HG03432 (cell line): ENCODE measurements around the gene CD300C.
"Not testable (repeated sequence)": the region's sequence is repeated elsewhere in the genome, so short reads cannot be mapped to it uniquely, and the experiment has no call there.

Experiments
- ATAC-seq: cut with Tn5 transposase; IDR thresholded peaks from one replicate; pipeline ENCODE4 v1.9.1; 2021; ENCODE audit warnings: mild to moderate bottlenecking, moderate library complexity; ENCODE audit not compliant: unreplicated experiment

Gene CD300C

GRCh38 chr17:74563358-74563757 is 17.4 kb upstream of the CD300C start:
- ATAC-seq: no peak

GRCh38 chr17:74561586-74561985 is 15.7 kb upstream of the CD300C start:
- no peak for ATAC-seq

DNA sequence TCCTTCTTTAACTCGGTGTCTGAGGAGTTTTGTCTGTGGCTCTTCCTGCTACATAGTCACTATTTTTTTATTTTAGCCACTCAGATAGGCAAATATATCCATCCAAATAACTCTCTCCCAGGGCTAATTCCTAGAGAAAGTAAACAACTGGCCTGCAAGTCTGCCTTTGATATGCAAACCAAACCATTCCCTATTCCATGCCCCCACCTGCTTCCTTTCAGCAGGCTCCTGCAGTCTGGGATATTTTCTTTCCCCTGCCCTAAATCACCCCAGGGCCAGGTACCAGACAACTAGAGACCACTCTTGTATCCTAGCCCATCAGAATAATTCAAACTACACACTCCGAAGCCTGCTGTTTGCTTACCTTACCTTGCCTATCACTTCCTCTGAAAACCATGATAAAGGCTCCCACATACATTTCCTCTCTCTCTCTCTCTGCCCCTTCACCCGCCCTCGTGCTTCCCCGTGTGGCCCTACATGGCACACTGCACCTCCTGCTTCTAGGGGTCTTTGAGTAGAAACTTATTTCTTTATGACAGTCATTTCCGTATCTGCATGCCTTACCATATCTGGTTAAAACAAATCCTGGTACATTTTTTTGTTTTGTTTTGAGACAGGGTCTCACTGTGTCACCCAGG is 13.1 kb upstream of the CD300C start:
- no peak for ATAC-seq

DNA sequence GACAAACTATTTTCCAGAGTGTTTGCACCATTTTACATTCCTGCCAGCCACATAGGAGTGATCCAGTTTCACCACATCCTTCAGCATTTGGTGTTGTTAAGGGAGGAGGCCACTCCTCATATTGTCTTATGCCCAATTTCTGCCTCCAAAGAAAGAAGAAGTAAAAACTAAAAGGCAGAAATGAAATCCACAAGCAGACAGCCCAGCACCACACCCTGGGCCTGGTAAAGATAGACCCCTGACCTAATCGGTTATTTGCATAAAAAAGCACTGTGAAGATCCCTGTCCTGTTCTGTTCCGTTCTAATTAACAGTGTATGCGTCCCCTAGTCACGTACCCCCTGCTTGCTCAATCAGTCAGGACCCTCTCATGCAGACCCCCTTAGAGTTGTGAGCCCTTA is 12.5 kb upstream of the CD300C start:
- not testable (repeated sequence) for ATAC-seq

- ATAC-seq: no peak
Observed at GRCh38 chr17:74555427-74555940, 9.6 kb upstream of the CD300C start.

DNA sequence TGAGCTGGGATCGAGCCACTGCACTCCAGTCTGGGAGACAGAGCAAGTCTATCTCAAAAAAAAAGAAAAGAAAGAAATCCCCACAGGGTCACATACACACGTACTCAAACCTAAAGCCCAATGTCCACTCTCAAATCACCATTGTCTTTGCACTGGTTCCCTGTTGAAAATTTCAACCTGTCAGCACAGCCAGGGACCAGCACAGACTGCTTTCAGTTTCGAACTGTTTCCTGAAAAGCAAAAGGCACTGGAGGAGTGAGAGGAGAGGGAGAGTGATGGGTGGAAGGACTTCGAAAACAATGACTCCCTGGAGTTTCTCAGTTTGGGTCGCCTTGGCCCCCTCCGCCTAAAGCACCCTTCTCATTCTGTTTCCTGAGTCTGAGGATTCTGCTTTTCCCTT is 9.0 kb upstream of the CD300C start:
- no peak for ATAC-seq

DNA sequence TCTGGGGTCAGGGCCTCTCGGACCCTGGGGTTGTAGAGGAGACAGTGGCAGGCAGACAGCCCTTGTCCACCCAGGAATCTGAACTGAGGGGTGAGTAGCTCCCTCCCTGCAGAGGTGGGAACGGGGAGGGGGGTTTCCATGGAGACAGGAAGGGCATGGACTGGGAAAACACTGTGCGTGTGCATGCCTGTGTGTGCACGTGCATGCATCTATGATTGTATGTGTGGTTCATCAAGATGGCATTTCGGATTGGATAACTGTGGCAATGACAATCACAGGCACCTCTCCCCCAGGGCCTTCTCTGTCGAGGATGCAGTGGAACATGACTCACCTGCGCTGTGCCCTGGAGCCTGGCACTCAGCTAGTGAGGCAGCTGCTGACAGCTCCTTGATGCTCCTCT is 6.1 kb upstream of the CD300C start:
- ATAC-seq: no peak

DNA sequence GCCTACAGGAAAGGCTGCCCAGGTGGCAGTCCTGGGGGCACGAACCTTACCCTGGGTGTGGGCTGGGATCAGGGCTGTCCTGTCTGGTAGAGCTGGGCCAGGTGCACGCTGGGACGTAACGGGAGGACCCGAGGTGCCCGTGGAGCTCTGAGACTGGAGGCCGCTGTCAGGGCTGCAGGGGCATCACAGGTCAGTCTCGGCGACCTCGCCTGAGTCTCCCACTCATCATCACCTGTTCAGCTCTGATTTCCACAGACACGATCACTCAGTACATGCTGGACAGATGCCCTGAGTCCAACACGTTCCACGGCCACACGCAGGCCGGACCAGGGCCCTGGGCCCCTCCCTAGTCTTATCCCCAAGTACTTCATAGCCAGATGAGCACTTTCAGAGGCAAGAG is 4.7 kb upstream of the CD300C start:
- ATAC-seq: no peak

DNA sequence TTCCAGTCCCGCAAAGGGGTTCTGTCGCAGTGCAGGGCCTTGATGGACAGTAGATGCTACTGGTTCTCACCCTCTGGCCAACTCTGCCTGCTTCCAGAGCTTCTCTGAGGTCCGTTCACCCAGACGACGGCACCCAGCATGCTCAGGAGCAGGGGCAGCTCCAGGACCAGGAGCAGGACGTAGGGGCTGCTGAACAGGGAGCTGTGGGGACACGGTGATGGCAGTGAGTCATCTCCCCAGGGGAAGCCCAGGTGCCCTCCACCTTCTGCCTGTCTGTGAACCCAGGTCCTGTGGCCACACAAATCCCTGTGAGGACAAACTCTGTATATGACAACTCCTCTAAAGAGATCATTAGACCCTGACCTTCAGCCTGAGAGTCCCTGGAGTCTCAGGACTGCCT is 3.4 kb upstream of the CD300C start:
- no peak for ATAC-seq

- ATAC-seq: no peak
Observed at GRCh38 chr17:74547736-74548135, 1.8 kb upstream of the CD300C start.

GRCh38 chr17:74547264-74547663 is 1.3 kb upstream of the CD300C start:
- ATAC-seq: no peak

GRCh38 chr17:74546586-74546985 is 671 bp upstream of the CD300C start:
- ATAC-seq: no peak

DNA sequence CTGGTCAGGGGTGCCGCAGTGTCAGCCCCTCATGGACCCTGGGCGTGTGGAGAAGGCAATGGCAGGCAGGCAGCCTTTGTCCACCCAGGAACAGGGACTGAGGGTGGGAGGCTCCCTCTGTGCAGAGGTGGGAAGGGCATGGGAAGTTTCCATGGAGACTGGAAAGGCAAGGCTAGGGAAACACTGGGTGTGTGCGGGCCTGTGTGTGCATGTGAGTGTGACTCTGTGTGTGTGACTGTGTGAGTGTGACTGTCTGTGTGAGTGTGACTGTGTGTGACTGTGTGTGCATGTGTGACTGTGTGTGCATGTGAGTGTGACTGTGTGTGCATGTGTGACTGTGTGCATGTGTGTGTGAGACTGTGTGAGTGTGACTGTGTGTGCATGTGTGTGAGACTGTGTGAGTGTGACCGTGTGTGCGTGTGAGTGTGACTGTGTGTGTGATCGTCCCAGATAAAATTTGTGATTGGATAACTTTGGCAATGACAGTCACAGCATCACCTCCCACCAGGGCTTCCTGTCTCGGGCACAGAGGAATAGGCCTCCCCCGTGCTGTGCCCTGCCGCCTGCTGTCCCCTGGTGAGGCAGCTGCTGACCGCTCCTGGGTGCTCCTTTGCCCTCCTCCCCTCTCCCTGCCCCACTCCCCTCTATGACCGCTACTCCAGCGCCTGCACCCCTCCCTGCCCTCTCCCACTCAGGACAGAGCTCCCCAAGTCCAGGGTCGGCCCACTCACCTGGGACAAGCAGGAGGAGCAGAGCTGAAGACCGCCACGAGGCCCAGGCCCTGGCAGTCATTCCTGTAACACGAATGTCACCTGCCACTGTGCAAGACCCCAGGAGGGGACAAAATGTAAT is 698 bp downstream of the CD300C start:
- no peak for ATAC-seq

GRCh38 chr17:74543891-74544760 is 1.8 kb downstream of the CD300C start:
- ATAC-seq: no peak

DNA sequence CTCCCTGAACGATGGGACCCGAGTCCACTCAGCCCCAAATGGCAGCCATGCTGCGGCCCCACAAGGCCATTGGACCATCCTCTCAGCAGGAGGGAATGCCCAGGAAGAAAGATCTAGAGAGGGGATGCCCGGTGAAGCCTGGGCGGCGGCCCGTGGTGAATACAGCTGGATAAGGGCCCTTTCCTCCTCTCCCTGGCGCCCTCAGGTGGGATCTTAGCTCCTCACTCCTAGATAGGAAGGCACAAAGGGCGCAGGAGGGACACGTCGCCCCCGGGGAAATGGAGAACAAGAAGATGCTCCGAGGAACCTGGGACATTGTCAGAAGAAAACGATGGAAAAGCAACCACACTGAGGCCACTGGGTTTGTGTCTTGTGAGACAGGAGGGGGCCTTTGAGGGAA is 2.5 kb downstream of the CD300C start:
- ATAC-seq: no peak

DNA sequence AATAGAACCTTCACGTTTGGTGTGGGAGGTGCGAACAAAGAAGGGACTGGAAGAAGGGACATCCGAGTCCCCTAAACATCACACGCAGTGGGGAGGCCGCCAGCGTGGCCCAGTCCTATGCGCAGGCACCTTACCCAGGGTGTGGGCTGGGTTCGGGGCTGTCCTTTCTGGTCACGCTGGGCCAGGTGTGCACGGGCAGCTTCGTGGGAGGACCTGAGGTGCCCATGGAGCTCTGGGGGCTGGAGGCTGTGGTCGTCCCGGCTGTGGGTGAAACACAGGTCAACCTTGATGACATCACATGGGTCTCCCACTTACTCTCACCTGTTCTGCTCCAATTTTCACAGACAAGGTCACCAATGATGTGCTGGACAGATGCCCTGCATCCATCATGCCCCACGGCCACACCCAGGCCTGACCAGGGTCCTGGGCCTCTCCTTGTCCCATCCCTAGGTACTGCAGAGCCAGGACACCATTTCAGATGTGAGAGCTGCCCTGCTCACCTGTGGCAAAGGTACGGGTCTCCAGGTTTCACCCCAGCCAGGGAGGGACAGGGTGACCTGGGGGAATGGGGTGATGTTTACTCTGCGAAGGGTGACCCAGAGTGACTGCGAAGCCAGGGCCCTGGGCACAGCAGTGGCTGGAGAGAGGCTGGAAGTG is 3.1 kb downstream of the CD300C start:
- ATAC-seq: no peak

- no peak for ATAC-seq
Observed at GRCh38 chr17:74542166-74542565, 3.7 kb downstream of the CD300C start.

GRCh38 chr17:74541176-74542111 is 4.5 kb downstream of the CD300C start:
- ATAC-seq: no peak

DNA sequence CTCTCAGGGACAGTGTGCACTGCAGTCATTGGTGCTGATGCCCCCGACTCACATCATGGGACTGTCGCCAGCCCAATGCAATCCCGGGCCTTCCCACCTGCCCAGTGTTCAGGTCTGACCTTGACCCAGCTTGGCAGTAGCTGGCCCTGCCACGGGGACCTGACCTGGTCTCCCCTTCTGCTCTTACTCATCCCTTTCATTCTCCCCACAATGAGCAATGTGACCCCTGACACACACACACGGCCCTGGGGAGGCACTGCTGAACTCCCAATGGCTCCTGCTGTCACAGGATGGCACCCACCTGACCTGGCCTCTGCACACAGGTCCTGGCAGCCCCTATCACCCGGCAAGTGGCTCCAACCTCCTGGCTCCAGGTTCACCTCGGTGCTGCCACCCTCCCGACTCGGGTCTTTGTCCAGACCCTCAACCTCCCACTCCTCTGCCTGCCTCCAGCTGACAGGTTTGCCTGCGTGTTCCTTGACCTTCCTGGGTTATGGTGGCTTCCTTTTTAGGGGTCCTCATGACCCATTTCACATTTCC is 6.6 kb downstream of the CD300C start:
- ATAC-seq: no peak
